ENCODE measurements around the gene XPOT.

The XPOT gene

GRCh38 chr12:64419696-64420095 is 15.5 kb downstream of the XPOT start:
- no peak for DNase-seq

GRCh38 chr12:64427988-64428387 is 23.8 kb downstream of the XPOT start:
- no peak for DNase-seq

- DNase-seq = no peak
Measured at GRCh38 chr12:64428956-64429355, 24.8 kb downstream of the XPOT start.

GRCh38 chr12:64430886-64431285 is 26.7 kb downstream of the XPOT start:
- no peak for DNase-seq

- DNase-seq = no peak
Measured at GRCh38 chr12:64431791-64432190, 27.6 kb downstream of the XPOT start.

- DNase-seq = no peak
Measured at GRCh38 chr12:64433915-64434314, 29.7 kb downstream of the XPOT start.

- no peak for DNase-seq
Measured at GRCh38 chr12:64440100-64440499, 35.9 kb downstream of the XPOT start.

GRCh38 chr12:64445490-64445889 is 41.3 kb downstream of the XPOT start:
- DNase-seq = no peak

GRCh38 chr12:64446295-64446694 is 42.1 kb downstream of the XPOT start:
- DNase-seq = no peak

GRCh38 chr12:64450057-64450640 is 46.0 kb downstream of the XPOT start:
- no peak for DNase-seq

- DNase-seq = no peak
Measured at GRCh38 chr12:64450711-64451486, 46.7 kb downstream of the XPOT start.

- DNase-seq = peak; percentile 100
Measured at GRCh38 chr12:64451687-64452558, 47.7 kb downstream of the XPOT start, which contains the start of gene TBK1. TSS of gene TBK1 (plus strand) at chr12:64452120. CDS start at chr12:64455871, 3,751 bp downstream.

- peak; percentile 91 for DNase-seq
Measured at GRCh38 chr12:64452559-64453329, 48.6 kb downstream of the XPOT start.

- DNase-seq = no peak
Measured at GRCh38 chr12:64455506-64455905, 51.3 kb downstream of the XPOT start.

GRCh38 chr12:64456119-64456518 is 51.9 kb downstream of the XPOT start:
- DNase-seq = no peak

GRCh38 chr12:64457032-64457431 is 52.8 kb downstream of the XPOT start:
- DNase-seq = no peak

- DNase-seq = no peak
Measured at GRCh38 chr12:64457466-64457865, 53.3 kb downstream of the XPOT start.

- DNase-seq = no peak
Measured at GRCh38 chr12:64457923-64458322, 53.7 kb downstream of the XPOT start.

GRCh38 chr12:64459394-64459891 is 55.3 kb downstream of the XPOT start:
- no peak for DNase-seq

- peak; percentile 97 for DNase-seq
Measured at GRCh38 chr12:64461634-64462414, 57.6 kb downstream of the XPOT start.

- no peak for DNase-seq
Measured at GRCh38 chr12:64466178-64466577, 62.0 kb downstream of the XPOT start.

GRCh38 chr12:64468966-64469365 is 64.8 kb downstream of the XPOT start:
- DNase-seq = no peak
